ENCODE results near the gene MCF2L2.

Gene MCF2L2

DNA sequence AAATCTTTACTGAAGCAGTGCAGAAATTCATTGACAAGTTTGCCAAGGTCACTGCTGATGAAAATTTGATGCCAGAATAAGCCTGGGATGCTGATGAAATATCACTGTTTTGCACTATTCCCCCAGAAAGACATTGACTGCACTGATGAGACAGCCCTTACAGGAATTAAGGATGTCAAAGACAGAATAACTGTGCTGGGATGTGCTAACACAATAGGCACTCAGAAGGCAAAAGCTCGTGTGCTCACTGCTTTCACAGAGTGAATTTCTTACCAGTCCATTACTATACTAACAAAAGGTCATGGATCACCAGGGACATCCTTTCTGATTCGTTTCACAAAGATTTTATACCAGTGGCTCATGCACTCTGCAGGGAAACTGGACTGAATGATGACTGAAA, 69.4 kb downstream of the MCF2L2 start:
- no peak for DNase-seq

- DNase-seq = no peak
These were observed 70.8 kb downstream of the MCF2L2 start for GRCh38 chr3:183357564-183358079.

- no peak for DNase-seq
These were observed 71.5 kb downstream of the MCF2L2 start for GRCh38 chr3:183356920-183357319.

DNA sequence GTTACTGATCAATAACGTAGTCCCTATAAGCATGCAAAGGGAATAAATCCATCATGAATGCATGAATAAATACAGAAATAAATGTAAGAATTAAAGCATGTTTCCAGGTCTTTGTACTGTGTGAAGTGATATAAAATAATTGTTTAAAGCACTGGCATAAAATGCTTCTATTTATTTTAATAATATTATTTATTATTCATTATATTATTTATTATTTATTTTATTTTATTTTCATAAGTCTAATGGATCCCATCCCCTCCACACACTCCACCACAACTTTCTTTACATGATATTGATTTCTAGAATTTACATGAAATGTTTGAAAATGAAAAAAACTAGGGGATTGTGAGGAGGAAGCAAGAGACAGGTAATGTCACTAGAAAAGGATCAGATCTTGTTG, 73.5 kb downstream of the MCF2L2 start:
- DNase-seq = no peak

- no peak for DNase-seq
These were observed 74.0 kb downstream of the MCF2L2 start for GRCh38 chr3:183354325-183354831.

GRCh38 chr3:183353421-183353820, 75.0 kb downstream of the MCF2L2 start:
- DNase-seq = no peak

DNA sequence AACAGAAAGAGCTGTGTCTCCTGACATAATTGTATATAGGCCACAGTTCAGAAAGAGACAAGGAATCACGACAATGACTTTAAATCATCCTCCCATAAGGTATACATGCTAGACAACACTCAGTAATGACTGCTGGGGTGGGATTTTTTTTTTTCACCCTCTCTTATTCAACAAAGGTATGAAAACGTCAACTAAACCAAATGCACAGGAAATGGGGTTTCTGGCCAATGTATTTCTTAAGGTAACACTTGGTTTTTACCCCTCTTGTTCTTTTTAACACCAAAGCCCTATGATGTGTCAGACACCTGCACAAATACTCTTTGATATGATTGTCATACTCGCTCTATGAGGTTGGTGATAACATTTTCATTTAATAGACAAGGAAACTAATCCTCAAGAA, 78.3 kb downstream of the MCF2L2 start:
- no peak for DNase-seq

- DNase-seq = no peak
These were observed 78.8 kb downstream of the MCF2L2 start for GRCh38 chr3:183349421-183350157.

GRCh38 chr3:183342824-183343223, 85.6 kb downstream of the MCF2L2 start:
- DNase-seq = no peak

DNA sequence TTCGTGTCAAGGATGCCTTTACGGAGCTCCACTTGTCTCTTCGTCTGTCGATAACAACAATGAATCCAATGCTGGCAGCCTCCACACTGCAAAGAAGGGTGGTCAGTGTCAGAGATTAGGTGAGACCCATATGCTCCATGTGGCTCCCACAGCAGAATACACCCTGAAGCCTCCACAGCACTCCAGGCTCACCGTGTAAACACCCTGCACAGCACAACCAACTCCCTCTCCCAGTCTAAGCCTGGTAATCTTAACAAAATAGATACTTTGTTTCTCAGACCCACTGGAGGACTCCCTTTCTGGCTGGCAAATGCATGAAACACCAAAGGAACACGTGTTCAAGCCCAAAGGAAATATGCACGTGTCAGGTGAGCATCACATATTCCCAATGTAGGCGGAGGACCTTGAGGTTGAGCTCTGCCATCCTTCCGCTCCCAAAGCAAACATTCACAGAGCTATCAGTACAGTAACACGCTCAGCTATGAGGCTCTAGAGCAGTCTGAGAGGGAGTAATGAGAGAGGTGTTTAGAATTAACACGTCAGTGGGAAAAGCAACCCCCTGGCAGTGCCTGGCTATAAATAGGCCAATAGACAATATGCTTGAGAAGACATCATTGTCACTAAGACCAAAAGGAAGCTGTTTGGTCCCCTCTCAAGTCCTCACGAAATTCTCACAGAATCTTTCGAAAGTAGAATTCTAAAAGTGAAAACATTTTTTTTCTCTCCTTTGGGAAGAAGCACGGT, 86.7 kb downstream of the MCF2L2 start:
- peak; percentile 88 for DNase-seq

GRCh38 chr3:183340222-183340621, 88.2 kb downstream of the MCF2L2 start:
- DNase-seq = peak; percentile 34

GRCh38 chr3:183339461-183340086, 88.8 kb downstream of the MCF2L2 start:
- DNase-seq = peak; percentile 22

DNA sequence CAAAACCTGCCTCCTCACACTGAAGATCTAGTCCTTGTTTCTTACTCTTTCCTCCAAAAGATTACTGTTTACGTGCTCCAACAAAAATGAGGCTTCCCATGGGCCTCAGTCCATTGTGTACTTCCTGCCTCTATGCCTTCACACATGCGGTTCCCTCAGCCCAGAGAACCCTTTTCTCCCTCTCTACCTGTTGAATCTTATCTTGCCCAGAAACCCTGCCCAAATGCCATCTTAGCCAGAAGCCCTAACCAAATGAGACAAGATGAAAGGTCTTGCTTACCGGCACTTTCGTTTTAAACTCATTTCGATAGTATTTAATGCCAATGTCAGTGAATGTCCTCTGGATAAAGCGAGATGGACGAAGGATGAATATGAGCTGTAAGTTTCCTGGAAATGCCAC, 89.9 kb downstream of the MCF2L2 start:
- DNase-seq = no peak

DNA sequence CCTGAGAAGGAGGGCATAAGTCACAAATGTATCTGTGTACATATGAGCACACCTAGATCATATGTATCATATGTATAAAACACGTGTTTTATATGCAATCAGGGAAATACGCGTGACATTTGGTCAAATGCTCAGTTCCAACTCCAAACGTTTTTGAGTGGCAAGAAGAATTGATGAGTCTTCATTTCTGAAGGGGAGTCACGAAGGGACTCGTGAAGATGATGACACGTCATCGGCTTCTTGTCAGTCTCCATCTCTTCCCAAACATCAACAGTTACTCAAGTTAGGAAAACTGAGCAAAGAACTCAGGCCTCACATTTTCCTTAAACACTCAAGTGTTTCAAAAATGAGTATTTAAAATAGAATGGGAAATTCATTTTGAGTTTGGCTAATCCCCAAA, 95.9 kb downstream of the MCF2L2 start:
- no peak for DNase-seq

DNA sequence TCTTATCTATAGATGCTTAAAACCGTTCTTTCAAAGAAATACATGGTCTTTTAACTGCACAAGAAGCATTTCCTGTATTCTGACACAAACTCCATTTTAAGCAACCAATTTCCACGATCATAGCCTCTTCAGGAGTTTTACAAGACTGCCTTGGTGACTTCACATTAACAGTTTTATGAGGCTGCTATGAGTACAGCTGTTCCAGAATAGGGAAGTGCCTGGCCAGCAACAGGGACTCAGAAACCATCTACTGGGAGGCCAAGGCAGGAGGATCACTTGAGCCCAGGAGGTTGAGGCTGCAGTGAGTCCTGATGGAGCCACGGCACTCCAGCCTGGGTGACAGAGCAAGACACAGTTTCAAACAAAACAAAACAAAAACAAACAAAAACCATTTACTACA, 96.9 kb downstream of the MCF2L2 start:
- DNase-seq = no peak

GRCh38 chr3:183330881-183331280, 97.5 kb downstream of the MCF2L2 start:
- DNase-seq = no peak

- DNase-seq = no peak
These were observed 98.9 kb downstream of the MCF2L2 start for GRCh38 chr3:183329543-183329942.

GRCh38 chr3:183328823-183329222, 99.6 kb downstream of the MCF2L2 start:
- DNase-seq = no peak

DNA sequence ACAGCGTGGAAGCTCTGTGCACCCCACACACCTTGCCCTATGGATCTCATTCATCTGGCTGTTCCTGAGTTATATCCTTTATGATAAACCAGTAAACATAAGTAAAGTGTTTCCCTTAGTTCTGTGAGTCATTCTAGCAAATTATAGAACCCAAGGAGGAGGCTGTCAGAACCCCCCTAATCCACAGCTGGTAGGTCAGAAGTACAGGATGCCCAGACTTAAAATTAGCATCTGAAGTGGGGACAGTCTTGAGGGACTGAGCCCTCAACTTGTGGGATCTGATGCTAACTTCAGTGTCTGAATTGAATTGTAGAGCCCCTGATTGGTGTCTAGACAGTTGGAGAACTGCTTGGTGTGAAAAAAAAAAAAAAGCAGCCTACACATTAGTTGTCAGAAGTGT, 100.3 kb downstream of the MCF2L2 start:
- DNase-seq = no peak

DNA sequence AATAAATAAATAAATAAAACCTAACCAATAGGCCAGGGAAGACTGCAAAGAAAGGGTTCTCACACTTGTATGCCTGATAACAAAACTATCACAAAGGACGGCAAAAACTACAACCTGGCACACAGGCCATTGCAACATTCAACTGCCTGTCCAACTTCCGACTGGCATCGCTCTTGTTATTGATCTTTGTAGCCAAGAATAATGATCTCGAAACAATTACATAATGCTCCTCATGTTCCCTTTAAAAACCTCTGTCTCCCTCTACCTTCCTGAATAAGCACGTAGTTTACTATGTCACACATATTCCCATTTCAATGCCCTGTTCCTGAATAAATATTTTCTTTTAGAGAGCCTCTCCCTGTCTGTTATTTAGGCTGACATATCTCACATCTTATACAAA, 101.1 kb downstream of the MCF2L2 start:
- no peak for DNase-seq

GRCh38 chr3:183324083-183324482, 104.3 kb downstream of the MCF2L2 start:
- DNase-seq = no peak

DNA sequence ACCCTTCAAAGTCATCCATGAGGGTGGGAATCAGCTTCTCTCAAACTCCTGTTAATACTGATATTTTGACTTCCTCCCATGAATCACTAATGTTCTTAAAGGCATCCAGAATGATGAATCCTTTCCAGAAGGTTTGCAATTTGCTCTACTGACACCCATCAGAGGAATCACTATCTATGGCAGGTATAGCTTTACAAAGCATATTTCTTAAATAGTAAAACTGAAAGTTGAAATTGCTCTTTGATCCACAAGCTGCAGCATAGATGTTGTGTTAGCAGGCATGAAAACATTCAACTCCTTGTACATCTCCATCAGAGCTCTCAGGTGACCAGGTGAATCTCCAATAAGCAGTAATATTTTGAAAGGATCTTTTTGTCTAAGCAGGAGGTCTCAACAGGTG, 109.0 kb downstream of the MCF2L2 start:
- no peak for DNase-seq

- no peak for DNase-seq
These were observed 109.5 kb downstream of the MCF2L2 start for GRCh38 chr3:183318877-183319276.

Data from NCI-H2029 treated with DMSO at 0.1 percent for 48 hours (cell line).